ENCODE results near the gene VNN1. TPM values are rescaled to one million over a fixed set of nuclear protein-coding genes. Genes with fewer than 3 reads are reported as not detected.

Gene VNN1
- total and polyA plus RNA-seq, 2 donors (not counting 3 experiments of a cell fraction or from before 2014, with no cell fraction given): not detected

DNA sequence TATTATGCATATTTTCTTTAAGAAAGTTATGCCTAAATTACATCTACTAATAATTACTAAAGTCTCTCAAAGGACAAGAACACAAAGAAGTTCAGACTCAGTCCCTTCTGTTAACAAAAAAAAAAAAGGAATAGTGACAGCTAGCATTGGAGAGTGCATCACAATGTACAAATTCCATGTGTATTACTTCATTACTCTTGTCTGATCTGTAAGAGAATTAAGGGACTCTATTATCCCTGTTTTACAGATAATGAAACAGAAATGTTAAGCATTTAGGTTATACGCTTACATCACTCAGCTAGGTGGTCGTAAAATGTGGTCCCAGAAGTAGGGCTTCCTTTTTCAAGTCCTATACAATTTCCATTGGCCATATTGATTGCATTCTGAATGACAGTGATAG, 17.2 kb upstream of the VNN1 start:
- Histone ChIP-seq H3K9ac (replicated peaks; ENCODE audit: extremely low read depth, insufficient read depth, low read length) (no peak overlapping the region), H3K4me2 (ENCODE audit: insufficient read depth, low read length) (no peak overlapping the region), H4K20me1 (replicated peaks; ENCODE audit: control insufficient read depth, extremely low read depth, insufficient read depth, low read length) (no peaks in the 10 kb centered on the region), H3K4me1 (ENCODE audit: control insufficient read depth, extremely low read depth, insufficient read depth, low read length) (no peaks in the 10 kb centered on the region), H3K79me2 (ENCODE audit: control insufficient read depth, insufficient read depth, low read length) (no peaks in the 10 kb centered on the region), H3K4me3 (replicated peaks in 1 of 3; ENCODE audit: insufficient read depth in 1 of 3, low read depth in 1 of 3, low read length in 3 of 3) (no peak overlapping the region), H3K27ac (ENCODE audit: insufficient read depth, low read depth, low read length) (no peak overlapping the region), H3K36me3 (ENCODE audit: control insufficient read depth in 2 of 2, extremely low read depth in 1 of 2, insufficient read depth in 2 of 2, low read length in 2 of 2) (no peaks in the 10 kb centered on the region), H2AFZ (ENCODE audit: low read depth, low read length) (no peak overlapping the region), H3K27me3 (ENCODE audit: control insufficient read depth in 2 of 2, insufficient read depth in 2 of 2, low read length in 2 of 2) (no peaks in the 10 kb centered on the region), H3K9me3 (replicated peaks; ENCODE audit: control insufficient read depth, insufficient read depth, low read length) (no peaks in the 10 kb centered on the region), H3K9me1 (replicated peaks; ENCODE audit: control insufficient read depth, extremely low read depth, insufficient read depth, low read length) (no peaks in the 10 kb centered on the region)
- FAIRE-seq (no peak), DNase-seq (ENCODE audit: low read depth, low spot score) (no peak)
- intact Hi-C loops (cut with micrococcal nuclease) (no loop called here), dilution Hi-C loops (cut with MboI; ENCODE audit: extremely low pct_ligation_motif_present, low sequenced_read_pairs) (no loop called here)
- no peak for TF ChIP-seq JUN (IDR thresholded peaks at IDR 0.05; ENCODE audit: borderline replicate concordance, insufficient read depth, insufficient read length, low read depth)
- no peak for TF ChIP-seq POLR2A (IDR thresholded peaks at IDR 0.05; ENCODE audit: low read depth, low read length)
- no peak for TF ChIP-seq FOS (IDR thresholded peaks at IDR 0.05; ENCODE audit: borderline replicate concordance, insufficient read depth, low read length)
- CTCF ChIA-PET: interaction anchor here (0.8 kb wide), 2 partner anchors 16 to 232 kb away, joined by 3 read pairs; no protein-coding TSS in a partner anchor
- POLR2A ChIA-PET: no interaction called here
- no TSS peak for BruUV-seq (replicated peaks)

DNA sequence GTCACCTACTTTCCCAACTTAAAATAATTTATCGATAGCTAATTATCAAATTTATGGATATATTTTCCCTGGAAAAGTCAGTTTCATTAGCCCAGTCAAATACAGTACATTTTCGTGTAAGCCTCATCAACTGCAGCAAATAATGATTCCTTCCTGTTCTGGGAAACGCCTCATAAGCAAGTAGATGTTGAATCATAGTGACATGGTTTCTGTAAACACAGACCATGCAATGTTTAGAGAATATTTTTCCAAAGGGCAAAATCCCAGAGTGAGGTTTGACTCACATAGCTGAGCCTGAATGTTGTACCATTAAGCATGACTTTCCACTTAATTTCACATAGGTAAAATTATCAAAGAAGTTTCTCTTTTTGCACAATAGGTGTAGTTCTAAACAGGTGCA, 16.7 kb upstream of the VNN1 start:
- POLR2A ChIA-PET: no interaction called here

More for the DNA sequence above, 16.7 kb upstream of the VNN1 start:
- no peak overlapping the region for H3K4me2 ChIP-seq (ENCODE audit: insufficient read depth, low read length)
- dilution Hi-C loops (cut with MboI; ENCODE audit: extremely low pct_ligation_motif_present, low sequenced_read_pairs): no loop called here
- H3K27me3 ChIP-seq (ENCODE audit: control insufficient read depth in 2 of 2, insufficient read depth in 2 of 2, low read length in 2 of 2): no peaks in the 10 kb centered on the region
- H3K9ac ChIP-seq (replicated peaks; ENCODE audit: extremely low read depth, insufficient read depth, low read length): no peak overlapping the region
- H3K27ac ChIP-seq (ENCODE audit: insufficient read depth, low read depth, low read length): no peak overlapping the region
- intact Hi-C loops (cut with micrococcal nuclease): no loop called here
- no peaks in the 10 kb centered on the region for H3K36me3 ChIP-seq (ENCODE audit: control insufficient read depth in 2 of 2, extremely low read depth in 1 of 2, insufficient read depth in 2 of 2, low read length in 2 of 2)
- no peaks in the 10 kb centered on the region for H3K9me3 ChIP-seq (replicated peaks; ENCODE audit: control insufficient read depth, insufficient read depth, low read length)
- CTCF ChIA-PET: interaction anchor here (0.8 to 1.6 kb wide), 2 partner anchors 16 to 18 kb away, joined by 3 read pairs; no protein-coding TSS in a partner anchor
- no peaks in the 10 kb centered on the region for H3K79me2 ChIP-seq (ENCODE audit: control insufficient read depth, insufficient read depth, low read length)
- no peak overlapping the region for H2AFZ ChIP-seq (ENCODE audit: low read depth, low read length)
- BruUV-seq (replicated peaks): no TSS peak
- H4K20me1 ChIP-seq (replicated peaks; ENCODE audit: control insufficient read depth, extremely low read depth, insufficient read depth, low read length): no peaks in the 10 kb centered on the region
- FAIRE-seq (no peak), DNase-seq (ENCODE audit: low read depth, low spot score) (no peak)
- TF ChIP-seq MYC (IDR thresholded peaks at IDR 0.05; ENCODE audit: low read depth, low read length) (no peak), FOS (IDR thresholded peaks at IDR 0.05; ENCODE audit: borderline replicate concordance, insufficient read depth, low read length) (no peak)
- TF ChIP-seq, protein P1, sequence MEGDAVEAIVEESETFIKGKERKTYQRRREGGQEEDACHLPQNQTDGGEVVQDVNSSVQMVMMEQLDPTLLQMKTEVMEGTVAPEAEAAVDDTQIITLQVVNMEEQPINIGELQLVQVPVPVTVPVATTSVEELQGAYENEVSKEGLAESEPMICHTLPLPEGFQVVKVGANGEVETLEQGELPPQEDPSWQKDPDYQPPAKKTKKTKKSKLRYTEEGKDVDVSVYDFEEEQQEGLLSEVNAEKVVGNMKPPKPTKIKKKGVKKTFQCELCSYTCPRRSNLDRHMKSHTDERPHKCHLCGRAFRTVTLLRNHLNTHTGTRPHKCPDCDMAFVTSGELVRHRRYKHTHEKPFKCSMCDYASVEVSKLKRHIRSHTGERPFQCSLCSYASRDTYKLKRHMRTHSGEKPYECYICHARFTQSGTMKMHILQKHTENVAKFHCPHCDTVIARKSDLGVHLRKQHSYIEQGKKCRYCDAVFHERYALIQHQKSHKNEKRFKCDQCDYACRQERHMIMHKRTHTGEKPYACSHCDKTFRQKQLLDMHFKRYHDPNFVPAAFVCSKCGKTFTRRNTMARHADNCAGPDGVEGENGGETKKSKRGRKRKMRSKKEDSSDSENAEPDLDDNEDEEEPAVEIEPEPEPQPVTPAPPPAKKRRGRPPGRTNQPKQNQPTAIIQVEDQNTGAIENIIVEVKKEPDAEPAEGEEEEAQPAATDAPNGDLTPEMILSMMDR (IDR thresholded peaks at IDR 0.05; ENCODE audit: extremely low read depth in 1 of 2, insufficient read depth in 1 of 2, low read depth in 1 of 2, low read length in 2 of 2): no peak
- no peak overlapping the region for H3K4me3 ChIP-seq (replicated peaks in 1 of 3; ENCODE audit: insufficient read depth in 1 of 3, low read depth in 1 of 3, low read length in 3 of 3)
- H3K4me1 ChIP-seq (ENCODE audit: control insufficient read depth, extremely low read depth, insufficient read depth, low read length): no peaks in the 10 kb centered on the region
- no peaks in the 10 kb centered on the region for H3K9me1 ChIP-seq (replicated peaks; ENCODE audit: control insufficient read depth, extremely low read depth, insufficient read depth, low read length)

All from endothelial cell of umbilical vein (primary cell).